A549 (cell line): ENCODE data around the gene SEPTIN11. TPM values are rescaled to one million over a fixed set of nuclear protein-coding genes. Genes with fewer than 3 reads are reported as not detected.
A peak's percentile ranks its signal among the peaks of the same experiment; 100 is the strongest.

Experiments
- ATAC-seq, 2 experiments: fragments of 200-7000 bp in 1 of 2; fragments of >200 bp in 1 of 2; cut with Nextera tagmentation in 1 of 2; cut with Tn5 transposase in 1 of 2; 3 replicates each; pipeline versions ENCODE4 v1.8.0 to v1.9.1; 2018 to 2020; ENCODE audit warnings: mild to moderate bottlenecking in 1 of 2, moderate library complexity in 1 of 2
- CTCF ChIA-PET: fragments of 300-600 bp; sonication (Branson Sonifier 250); formaldehyde crosslinking; extraction: SDS; loops from one replicate; lab custom pipeline; 2021; ENCODE audit warnings: antibody characterized with exemption, inconsistent platforms; lab: Yijun Ruan, JAX
- POLR2A ChIA-PET: fragments of 350-600 bp; formaldehyde crosslinking; extraction: SDS; loops from one replicate; lab custom pipeline; 2021; ENCODE audit warnings: antibody characterized with exemption, inconsistent platforms; lab: Yijun Ruan, JAX
- DNase-seq, 2 experiments: peaks; one replicate each; pipeline versions ENCODE4 v3.0.0 to v3.0.0-alpha.2; 2011 to 2016; ENCODE audit warnings: low read depth in 1 of 2, low spot score in 1 of 2
- FAIRE-seq: peaks from 2 replicates; lab custom pipeline; 2011; peaks lifted over from hg19 to GRCh38; lab: Jason Lieb, UNC
- H3K27ac ChIP-seq, 2 experiments: fragments of >200 bp; sonication (Bioruptor Twin); formaldehyde crosslinking; 3 replicates each; pipeline ENCODE4 v1.5.1; 2016 to 2017
- H3K4me1 ChIP-seq: fragments of >200 bp; sonication (Bioruptor Twin); formaldehyde crosslinking; 3 replicates; pipeline ENCODE4 v1.6.1; 2016
- H3K4me2 ChIP-seq: fragments of >200 bp; sonication (Bioruptor Twin); formaldehyde crosslinking; 3 replicates; pipeline ENCODE4 v1.6.1; 2016
- H3K4me3 ChIP-seq: fragments of >200 bp; sonication (Bioruptor Twin); formaldehyde crosslinking; 3 replicates; pipeline ENCODE4 v1.5.1; 2016
- H3K9me3 ChIP-seq: fragments of >200 bp; sonication (Bioruptor Twin); formaldehyde crosslinking; 3 replicates; pipeline ENCODE4 v1.6.1; 2016
- BCL3 ChIP-seq: fragments of >200 bp; sonication (Bioruptor Twin); formaldehyde crosslinking; IDR thresholded peaks from 3 replicates; pipeline ENCODE4 v1.6.1; 2016
- BHLHE40 ChIP-seq: IDR thresholded peaks from 2 replicates; pipeline ENCODE4 v1.6.1; 2012; ENCODE audit warnings: low read depth, low read length, inconsistent platforms
- CBX2 ChIP-seq: fragments of 200-600 bp; sonication (generic); IDR thresholded peaks from 2 replicates; pipeline ENCODE4 v1.6.1; 2016; ENCODE audit warnings: low read depth, mild to moderate bottlenecking, borderline replicate concordance
- CBX8 ChIP-seq: fragments of 200-600 bp; sonication (generic); IDR thresholded peaks from 2 replicates; pipeline ENCODE4 v1.6.1; 2016
- CHD2 ChIP-seq: fragments of 150-350 bp; IDR thresholded peaks from 2 replicates; pipeline ENCODE4 v1.6.1; 2014; ENCODE audit warnings: low read length; ENCODE audit not compliant: partially characterized antibody
- CHD4 ChIP-seq: fragments of 200-600 bp; sonication (generic); IDR thresholded peaks from 2 replicates; pipeline ENCODE4 v1.6.1; 2016; ENCODE audit warnings: antibody characterized with exemption, mild to moderate bottlenecking, borderline replicate concordance
- ELK1 ChIP-seq: fragments of 150-350 bp; IDR thresholded peaks from 2 replicates; pipeline ENCODE4 v1.6.1; 2014; ENCODE audit warnings: low read depth, mild to moderate bottlenecking, low read length
- GATA3 ChIP-seq: IDR thresholded peaks from 2 replicates; pipeline ENCODE4 v1.6.1; 2012; ENCODE audit warnings: borderline replicate concordance
- HES2 ChIP-seq: fragments of >200 bp; sonication (Bioruptor Twin); formaldehyde crosslinking; IDR thresholded peaks from 2 replicates; pipeline ENCODE4 v1.6.1; 2016
- HEYL ChIP-seq: fragments of 250-450 bp; sonication (Bioruptor Pico); IDR thresholded peaks from 2 replicates; pipeline ENCODE4 v1.8.0; 2021; ENCODE audit warnings: mild to moderate bottlenecking, moderate library complexity
- JUNB ChIP-seq: fragments of >200 bp; sonication (Bioruptor Twin); formaldehyde crosslinking; IDR thresholded peaks from 2 replicates; pipeline ENCODE4 v1.6.1; 2016
- KDM5A ChIP-seq: fragments of 200-600 bp; sonication (generic); IDR thresholded peaks from 2 replicates; pipeline ENCODE4 v1.6.1; 2016; ENCODE audit warnings: antibody characterized with exemption, mild to moderate bottlenecking
- MAX ChIP-seq: IDR thresholded peaks from 2 replicates; pipeline ENCODE4 v1.6.1; 2012
- MYC ChIP-seq: IDR thresholded peaks from 2 replicates; pipeline ENCODE4 v1.6.1; 2012; ENCODE audit warnings: mild to moderate bottlenecking, inconsistent platforms, low read length, improper control_type of control experiment, borderline replicate concordance
- NFE2L2 ChIP-seq: fragments of 150-350 bp; conservative IDR thresholded peaks from 2 replicates; pipeline ENCODE4 v1.6.1; 2014; ENCODE audit warnings: low read length
- NR3C1 ChIP-seq: fragments of >200 bp; sonication (Bioruptor Twin); formaldehyde crosslinking; IDR thresholded peaks from 3 replicates; pipeline ENCODE4 v1.6.1; 2017
- POLR2AphosphoS2 ChIP-seq: conservative IDR thresholded peaks from 2 replicates; pipeline ENCODE4 v1.6.1; 2012; ENCODE audit warnings: low read length, improper control_type of control experiment, inconsistent platforms
- RAD21 ChIP-seq, 2 experiments: fragments of >200 bp in 1 of 2; sonication (Bioruptor Twin) in 1 of 2; formaldehyde crosslinking in 1 of 2; IDR thresholded peaks in 1 of 2; conservative IDR thresholded peaks in 1 of 2; 2 replicates in 1 of 2; 3 replicates in 1 of 2; pipeline ENCODE4 v1.6.1; 2012 to 2018; ENCODE audit warnings: inconsistent platforms in 1 of 2
- REST ChIP-seq: fragments of 200-600 bp; sonication (generic); IDR thresholded peaks from 2 replicates; pipeline ENCODE4 v1.6.1; 2016; ENCODE audit warnings: antibody characterized with exemption, mild to moderate bottlenecking, moderate library complexity
- SMC3 ChIP-seq: fragments of >200 bp; sonication (Bioruptor Twin); formaldehyde crosslinking; IDR thresholded peaks from 3 replicates; pipeline ENCODE4 v1.6.1; 2018; ENCODE audit warnings: inconsistent platforms
- SREBF2 ChIP-seq: fragments of 450-650 bp; IDR thresholded peaks from 2 replicates; pipeline ENCODE4 v1.6.1; 2014; ENCODE audit warnings: mild to moderate bottlenecking, moderate library complexity
- TP53 ChIP-seq: fragments of 250-450 bp; sonication (Bioruptor Pico); IDR thresholded peaks from 2 replicates; pipeline ENCODE4 v1.5.0; 2021; ENCODE audit warnings: mild to moderate bottlenecking, moderate library complexity
- USF2 ChIP-seq: fragments of 450-650 bp; IDR thresholded peaks from 2 replicates; pipeline ENCODE4 v1.6.1; 2014; ENCODE audit warnings: antibody characterized with exemption
- WGBS: methylation state at CpG from one replicate; pipeline ENCODE4 v1.1.6; 2017; ENCODE audit errors: missing lambda C conversion rate; 5-methylcytosine and 5-hydroxymethylcytosine counted together
- polyA plus RNA-seq, 4 experiments: library from polyadenylated mRNA; depleted of rRNA in 3 of 4; stranded (reverse); fragments of >200 nt; fragmentation: RNase III in 1 of 4; extraction: RNeasy Plus Mini Kit Qiagen cat#74134 plus additional on column Dnase treatment in 1 of 4; gene quantifications; 2 replicates in 3 of 4; 3 replicates in 1 of 4; pipeline ENCODE4 v1.2.3, GENCODE V29; 2011 to 2017

The SEPTIN11 gene
- polyA plus RNA-seq, 2 of the 4 experiments (the other 2 are of a cell fraction), result 40.2 to 69.5 TPM

GRCh38 chr4:76957004-76957738 lies 7.6 kb downstream of the SEPTIN11 start:
- DNase-seq, result no peak
- Histone ChIP-seq H3K4me3 (no peak overlapping the region), H3K9me3 (no peaks in the 10 kb centered on the region), H3K4me2 (peak overlapping the region; percentile 10; the same call in 1 of the 3 replicates), H3K4me1 (peaks cover 5% of the 10 kb centered on the region; the same call in 2 of the 3 replicates), H3K27ac (no peak overlapping the region)
- 26% methylated on average over 4 of the region's 4 CpGs for WGBS
- ChIA-PET CTCF (no interaction called here), POLR2A (no interaction called here)
- ATAC-seq, result no peak
- TF ChIP-seq SREBF2, result no peak
- no peak for TF ChIP-seq SMC3
- no peak for TF ChIP-seq NR3C1
- no peak for TF ChIP-seq GATA3
- no peak for TF ChIP-seq RAD21 (conservative IDR thresholded peaks at IDR 0.05 in 1 of 2, IDR thresholded peaks at IDR 0.05 in 1 of 2)
- no peak for TF ChIP-seq CBX8
- no peak for FAIRE-seq

- ChIA-PET POLR2A (no interaction called here), CTCF (no interaction called here)
- Histone ChIP-seq H3K9me3 (no peaks in the 10 kb centered on the region), H3K4me3 (no peak overlapping the region), H3K4me1 (peaks cover 5% of the 10 kb centered on the region; the same call in 1 of the 3 replicates), H3K27ac (no peak overlapping the region), H3K4me2 (no peak overlapping the region)
- WGBS, result 98% methylated on average over 5 of the region's 5 CpGs
- DNase-seq (no peak), FAIRE-seq (no peak), ATAC-seq (no peak)
- no peak for TF ChIP-seq BHLHE40
- no peak for TF ChIP-seq CBX2
- no peak for TF ChIP-seq NR3C1
- no peak for TF ChIP-seq POLR2AphosphoS2
- no peak for TF ChIP-seq CHD2
- TF ChIP-seq TP53 (CRISPR knock-in tag), result no peak
- TF ChIP-seq USF2, result no peak
- no peak for TF ChIP-seq CBX8
- no peak for TF ChIP-seq MYC
- no peak for TF ChIP-seq NFE2L2
- no peak for TF ChIP-seq HEYL
- no peak for TF ChIP-seq JUNB
- no peak for TF ChIP-seq ELK1
- TF ChIP-seq BCL3, result no peak
- TF ChIP-seq SREBF2, result no peak
- TF ChIP-seq MAX, result no peak
- TF ChIP-seq CHD4, result no peak
- TF ChIP-seq KDM5A, result no peak
- TF ChIP-seq REST, result no peak
- TF ChIP-seq HES2, result no peak
Measured at GRCh38 chr4:76958891-76959290, 9.3 kb downstream of the SEPTIN11 start.
